Omental fat pad (tissue), 4 donors: ENCODE results near the gene PCDHGB6. TPM values are rescaled to one million over a fixed set of nuclear protein-coding genes. Genes with fewer than 3 reads are reported as not detected.
"Not testable (repeated sequence)": the region's sequence is repeated elsewhere in the genome, so short reads cannot be mapped to it uniquely, and the experiment has no call there.

Experiments
- ATAC-seq: fragments of 150-250 bp; one replicate; pipeline ENCODE4 v1.9.1; 2016; ENCODE audit warnings: mild to moderate bottlenecking, moderate library complexity; ENCODE audit not compliant: low FRiP score
- DNase-seq: peaks from one replicate; pipeline ENCODE4 v3.0.0-alpha.2; 2019; ENCODE audit warnings: low spot score
- total RNA-seq, 4 donors: library from RNA; depleted of rRNA; stranded (reverse); fragments of >200 nt; gene quantifications; one replicate each; pipeline ENCODE4 v1.1.0, GENCODE V29; 2016
- TF ChIP-seq, protein P1 (sequence below), 3 donors: fragments of 450-650 bp; IDR thresholded peaks; one replicate each; pipeline ENCODE4 v1.5.1; 2016 to 2017; ENCODE audit warnings: antibody characterized with exemption in 3 of 3, mild to moderate bottlenecking in 3 of 3, moderate library complexity in 2 of 3

The PCDHGB6 gene
- 10 to 100 TPM in 1 of 4 donors, 1 to 10 TPM in 3; 4.2 to 12.6 (median 6.5) TPM for total RNA-seq

DNA sequence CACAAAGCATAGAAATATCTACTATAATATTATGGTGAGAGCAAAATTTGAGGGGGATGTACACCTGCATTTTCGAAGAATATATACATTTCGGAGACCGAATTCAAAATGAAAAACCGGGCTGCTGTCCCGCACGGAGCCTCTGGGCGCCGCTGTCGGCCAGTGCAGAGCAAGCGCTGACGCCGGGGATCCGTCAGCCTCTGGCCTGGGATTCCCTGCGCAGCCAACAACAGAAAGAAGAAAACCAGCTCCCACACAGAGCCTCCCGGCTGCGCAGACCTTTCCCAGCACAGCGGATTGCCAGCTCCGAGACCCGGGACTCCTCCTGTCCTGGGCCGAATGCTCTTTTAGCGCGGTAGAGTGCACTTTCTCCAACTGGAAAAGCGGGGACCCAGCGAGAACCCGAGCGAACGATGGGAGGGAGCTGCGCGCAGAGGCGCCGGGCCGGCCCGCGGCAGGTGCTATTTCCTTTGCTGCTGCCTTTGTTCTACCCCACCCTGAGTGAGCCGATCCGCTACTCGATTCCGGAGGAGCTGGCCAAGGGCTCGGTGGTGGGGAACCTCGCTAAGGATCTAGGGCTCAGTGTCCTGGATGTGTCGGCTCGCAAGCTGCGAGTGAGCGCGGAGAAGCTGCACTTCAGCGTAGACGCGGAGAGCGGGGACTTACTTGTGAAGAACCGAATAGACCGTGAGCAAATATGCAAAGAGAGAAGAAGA is at the start of gene PCDHGB6:
PCDHGB6 (plus strand) TSS at position 232 of the 716 bp plus-strand sequence; CDS start at position 414, 182 bp downstream.
- not testable (repeated sequence) for ATAC-seq, DNase-seq

DNA sequence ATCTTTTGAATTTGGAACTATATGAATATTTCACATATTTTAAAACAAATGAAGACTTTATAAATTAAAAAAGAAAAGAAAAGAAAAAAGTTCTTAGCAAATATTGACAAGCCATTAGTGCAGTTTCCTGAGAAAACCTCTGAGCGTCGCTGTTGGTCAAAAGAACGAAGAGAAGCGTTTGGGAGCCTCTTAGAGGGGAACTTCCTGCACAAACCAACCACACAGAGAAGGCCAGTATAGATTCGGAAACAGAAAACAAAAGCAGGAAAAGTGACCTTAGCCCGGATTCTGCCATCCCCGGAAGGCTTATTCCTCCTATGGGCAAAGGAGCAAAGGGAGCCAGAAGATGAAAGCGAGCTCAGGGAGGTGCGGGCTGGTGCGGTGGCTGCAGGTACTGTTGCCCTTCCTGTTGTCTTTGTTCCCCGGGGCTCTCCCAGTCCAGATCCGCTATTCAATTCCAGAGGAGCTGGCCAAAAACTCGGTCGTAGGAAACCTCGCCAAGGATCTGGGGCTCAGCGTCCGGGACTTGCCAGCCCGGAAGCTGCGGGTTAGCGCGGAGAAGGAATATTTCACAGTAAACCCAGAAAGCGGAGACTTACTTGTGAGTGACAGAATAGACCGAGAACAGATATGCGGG is 47.9 kb upstream of the PCDHGB6 start, which contains the start of gene PCDHGB2:
PCDHGB2 (plus strand) TSS at position 205 of the 637 bp plus-strand sequence; CDS start at position 347, 142 bp downstream.
- TF ChIP-seq, protein P1, sequence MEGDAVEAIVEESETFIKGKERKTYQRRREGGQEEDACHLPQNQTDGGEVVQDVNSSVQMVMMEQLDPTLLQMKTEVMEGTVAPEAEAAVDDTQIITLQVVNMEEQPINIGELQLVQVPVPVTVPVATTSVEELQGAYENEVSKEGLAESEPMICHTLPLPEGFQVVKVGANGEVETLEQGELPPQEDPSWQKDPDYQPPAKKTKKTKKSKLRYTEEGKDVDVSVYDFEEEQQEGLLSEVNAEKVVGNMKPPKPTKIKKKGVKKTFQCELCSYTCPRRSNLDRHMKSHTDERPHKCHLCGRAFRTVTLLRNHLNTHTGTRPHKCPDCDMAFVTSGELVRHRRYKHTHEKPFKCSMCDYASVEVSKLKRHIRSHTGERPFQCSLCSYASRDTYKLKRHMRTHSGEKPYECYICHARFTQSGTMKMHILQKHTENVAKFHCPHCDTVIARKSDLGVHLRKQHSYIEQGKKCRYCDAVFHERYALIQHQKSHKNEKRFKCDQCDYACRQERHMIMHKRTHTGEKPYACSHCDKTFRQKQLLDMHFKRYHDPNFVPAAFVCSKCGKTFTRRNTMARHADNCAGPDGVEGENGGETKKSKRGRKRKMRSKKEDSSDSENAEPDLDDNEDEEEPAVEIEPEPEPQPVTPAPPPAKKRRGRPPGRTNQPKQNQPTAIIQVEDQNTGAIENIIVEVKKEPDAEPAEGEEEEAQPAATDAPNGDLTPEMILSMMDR (IDR thresholded peaks at IDR 0.05), result no peak
- DNase-seq, result no peak
- ATAC-seq, result no peak

DNA sequence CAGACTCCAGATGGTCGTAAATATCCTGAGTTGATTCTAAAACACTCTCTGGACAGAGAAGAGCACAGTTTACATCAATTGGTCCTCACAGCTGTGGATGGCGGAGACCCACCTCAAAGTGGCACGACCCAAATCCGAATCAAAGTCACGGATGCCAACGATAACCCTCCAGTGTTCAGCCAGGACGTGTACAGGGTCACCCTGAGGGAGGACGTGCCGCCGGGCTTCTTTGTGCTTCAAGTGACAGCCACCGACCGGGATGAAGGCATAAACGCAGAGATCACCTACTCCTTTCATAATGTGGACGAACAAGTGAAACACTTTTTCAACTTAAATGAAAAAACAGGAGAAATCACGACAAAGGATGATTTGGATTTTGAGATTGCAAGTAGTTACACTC is 47.1 kb upstream of the PCDHGB6 start:
- no peak for ATAC-seq

DNA sequence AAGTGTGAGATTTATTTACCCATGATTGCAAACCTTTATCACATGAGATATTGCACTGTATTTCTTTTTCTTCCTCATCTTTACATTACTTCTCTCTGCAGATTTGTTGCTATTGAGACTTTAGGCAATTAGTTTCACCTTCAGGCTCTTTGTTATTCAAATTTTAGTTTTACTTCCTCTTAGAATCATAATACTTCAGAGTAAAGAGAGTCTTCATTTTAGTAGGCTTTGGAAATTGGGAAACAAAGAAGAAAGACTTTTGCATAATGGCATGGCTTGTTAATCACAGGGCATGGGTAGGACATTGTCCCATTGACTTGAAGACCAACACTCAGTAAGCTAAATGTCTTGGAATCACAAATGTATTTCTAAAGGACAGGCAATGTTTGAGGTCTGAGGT is 45.1 kb upstream of the PCDHGB6 start:
- ATAC-seq, result no peak
- TF ChIP-seq, protein P1 (IDR thresholded peaks at IDR 0.05), result no peak
- no peak for DNase-seq

More for the DNA sequence above, 47.1 kb upstream of the PCDHGB6 start:
- DNase-seq, result no peak
- TF ChIP-seq, protein P1 (IDR thresholded peaks at IDR 0.05), result no peak

DNA sequence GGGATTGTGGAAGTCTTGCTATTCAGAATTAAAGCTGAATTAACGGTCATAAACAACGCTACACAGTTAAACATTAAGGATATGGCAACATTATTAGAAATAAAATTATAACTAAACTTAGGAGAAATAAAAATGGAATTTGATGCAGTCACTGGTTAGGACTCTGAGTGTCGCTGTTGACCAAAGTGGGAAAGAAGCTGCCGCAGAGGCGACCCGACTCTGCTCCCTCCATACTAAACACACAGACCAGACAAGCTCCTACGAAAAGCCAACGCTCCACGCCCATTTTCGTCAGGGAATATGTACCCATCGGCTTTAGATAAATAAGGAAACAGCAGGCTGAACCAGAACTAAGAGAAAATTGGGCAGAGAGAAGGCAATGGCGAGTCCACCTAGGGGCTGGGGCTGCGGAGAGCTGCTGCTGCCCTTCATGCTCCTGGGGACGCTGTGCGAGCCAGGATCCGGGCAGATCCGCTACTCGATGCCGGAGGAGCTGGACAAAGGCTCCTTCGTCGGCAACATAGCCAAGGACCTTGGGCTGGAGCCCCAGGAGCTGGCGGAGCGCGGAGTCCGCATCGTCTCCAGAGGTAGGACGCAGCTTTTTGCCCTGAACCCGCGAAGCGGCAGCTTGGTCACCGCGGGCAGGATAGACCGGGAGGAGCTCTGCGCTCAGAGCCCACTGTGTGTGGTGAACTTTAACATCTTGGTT is 43.7 kb upstream of the PCDHGB6 start, which contains the start of gene PCDHGA5:
PCDHGA5 (plus strand) TSS at position 211 of the 709 bp plus-strand sequence; CDS start at position 380, 169 bp downstream.
- DNase-seq (no peak), ATAC-seq (no peak)
- TF ChIP-seq, protein P1 (IDR thresholded peaks at IDR 0.05), result no peak

DNA sequence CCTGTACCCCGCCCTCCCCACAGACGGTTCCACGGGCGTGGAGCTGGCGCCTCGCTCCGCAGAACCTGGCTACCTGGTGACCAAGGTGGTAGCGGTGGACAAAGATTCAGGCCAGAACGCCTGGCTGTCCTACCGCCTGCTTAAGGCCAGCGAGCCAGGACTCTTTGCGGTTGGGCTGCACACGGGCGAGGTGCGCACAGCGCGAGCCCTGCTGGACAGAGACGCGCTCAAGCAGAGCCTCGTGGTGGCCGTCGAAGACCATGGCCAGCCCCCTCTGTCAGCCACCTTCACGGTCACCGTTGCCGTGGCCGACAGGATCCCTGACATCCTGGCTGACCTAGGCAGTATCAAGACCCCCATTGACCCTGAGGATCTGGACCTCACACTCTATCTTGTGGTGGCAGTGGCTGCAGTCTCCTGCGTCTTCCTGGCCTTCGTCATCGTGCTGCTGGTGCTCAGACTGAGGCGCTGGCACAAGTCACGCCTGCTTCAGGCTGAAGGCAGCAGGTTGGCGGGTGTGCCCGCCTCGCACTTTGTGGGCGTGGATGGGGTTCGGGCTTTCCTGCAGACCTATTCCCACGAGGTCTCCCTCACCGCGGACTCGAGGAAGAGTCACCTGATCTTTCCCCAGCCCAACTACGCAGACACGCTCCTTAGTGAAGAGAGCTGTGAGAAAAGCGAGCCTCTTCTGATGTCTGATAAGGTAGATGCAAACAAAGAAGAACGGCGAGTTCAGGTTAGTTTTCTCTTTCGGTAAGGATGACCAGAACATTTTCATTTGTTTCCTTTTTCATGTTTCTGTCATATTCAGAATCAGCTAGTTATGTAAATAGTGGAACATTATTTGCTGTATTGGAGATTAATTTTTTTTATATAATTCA is 41.6 kb upstream of the PCDHGB6 start:
- no peak for DNase-seq

More for the DNA sequence above, 41.6 kb upstream of the PCDHGB6 start:
- TF ChIP-seq, protein P1 (IDR thresholded peaks at IDR 0.05), result no peak
- no peak for ATAC-seq
